ENCODE results near the gene CELF1.

The CELF1 gene

GRCh38 chr11:47418454-47419259, 134.3 kb downstream of the CELF1 start:
- Mint-ChIP-seq H3K9me3 (no peaks in the 10 kb centered on the region), H3K27ac (no peak overlapping the region), H3K4me3 (no peak overlapping the region), H3K4me1 (no peaks in the 10 kb centered on the region), H3K36me3 (peaks cover 51% of the 10 kb centered on the region), H3K27me3 (no peaks in the 10 kb centered on the region)
- DNase-seq, result no peak
- CTCF ChIA-PET, result interaction anchor here (0.7 kb wide), 1 partner anchor 10 kb away, joined by 3 read pairs; the partner anchor contains the start of gene SLC39A13

GRCh38 chr11:47417712-47418111, 135.2 kb downstream of the CELF1 start:
- Mint-ChIP-seq H3K36me3 (peaks cover 48% of the 10 kb centered on the region), H3K9me3 (no peaks in the 10 kb centered on the region), H3K27me3 (no peaks in the 10 kb centered on the region), H3K4me1 (no peaks in the 10 kb centered on the region), H3K27ac (no peak overlapping the region), H3K4me3 (no peak overlapping the region)
- DNase-seq, result no peak
- CTCF ChIA-PET, result interaction anchor here (1.1 kb wide), 1 partner anchor 44 kb away, joined by 3 read pairs; no protein-coding TSS in a partner anchor

- H3K36me3 Mint-ChIP-seq, result peaks cover 38% of the 10 kb centered on the region
- DNase-seq, result no peak
- H3K4me3 Mint-ChIP-seq, result no peak overlapping the region
- no peaks in the 10 kb centered on the region for H3K9me3 Mint-ChIP-seq
- no peak overlapping the region for H3K27ac Mint-ChIP-seq
- no peaks in the 10 kb centered on the region for H3K27me3 Mint-ChIP-seq
- H3K4me1 Mint-ChIP-seq, result no peaks in the 10 kb centered on the region
- CTCF ChIA-PET, result interaction anchor here (0.6 to 1.7 kb wide), 2 partner anchors 13 to 42 kb away, joined by 3 to 7 read pairs; no protein-coding TSS in a partner anchor
Measured at GRCh38 chr11:47415949-47416472, 136.9 kb downstream of the CELF1 start.
